Activated CD8-positive, alpha-beta T cell treated with anti-CD3 and anti-CD28 coated beads, Interleukin-2, amount 10 ng/mL, durations not matched to agents 7 days and 5 days (primary cell): ENCODE data around the gene STAU1. TPM values are rescaled to one million over a fixed set of nuclear protein-coding genes. Genes with fewer than 3 reads are reported as not detected.
"Not testable (repeated sequence)": the region's sequence is repeated elsewhere in the genome, so short reads cannot be mapped to it uniquely, and the experiment has no call there.

Source experiments
- ATAC-seq: fragments of 150-1000 bp; cut with Tn5 transposase; one replicate; pipeline ENCODE4 v1.10.0; 2021; ENCODE audit warnings: moderate library complexity
- CTCF ChIA-PET: fragments of 350-600 bp; sonication (Branson Sonifier 250); formaldehyde crosslinking; loops from one replicate; lab custom pipeline; 2021; ENCODE audit warnings: antibody characterized with exemption; lab: Charles Lee
- POLR2A ChIA-PET: fragments of 350-600 bp; sonication (Branson Sonifier 250); formaldehyde crosslinking; loops from one replicate; lab custom pipeline; 2021; ENCODE audit warnings: antibody characterized with exemption; lab: Charles Lee
- DNase-seq: peaks from one replicate; pipeline ENCODE4 v3.0.0-alpha.2; 2020
- H3K27ac Mint-ChIP-seq: one replicate; pipeline ENCODE4 v1.8.0; 2021; ENCODE audit warnings: mild to moderate bottlenecking, mixed read lengths
- H3K27me3 Mint-ChIP-seq: one replicate; pipeline ENCODE4 v1.8.0; 2021; ENCODE audit warnings: low read depth, mixed read lengths
- H3K36me3 Mint-ChIP-seq: one replicate; pipeline ENCODE4 v1.8.0; 2021; ENCODE audit warnings: low read depth, mixed read lengths
- H3K4me1 Mint-ChIP-seq: one replicate; pipeline ENCODE4 v1.8.0; 2021; ENCODE audit warnings: low read depth, mixed read lengths
- H3K4me3 Mint-ChIP-seq: one replicate; pipeline ENCODE4 v1.8.0; 2021; ENCODE audit warnings: mild to moderate bottlenecking, mixed read lengths
- H3K9me3 Mint-ChIP-seq: one replicate; pipeline ENCODE4 v1.8.0; 2022; ENCODE audit warnings: mixed read lengths; ENCODE audit not compliant: insufficient read depth
- total RNA-seq, 2 experiments: library from RNA; stranded (reverse); gene quantifications; one replicate each; pipeline ENCODE4 v1.2.3, GENCODE V29; 2021

Gene STAU1
- total RNA-seq, 2 experiments from 2014 or later: 42.5 to 46.5 TPM

DNA sequence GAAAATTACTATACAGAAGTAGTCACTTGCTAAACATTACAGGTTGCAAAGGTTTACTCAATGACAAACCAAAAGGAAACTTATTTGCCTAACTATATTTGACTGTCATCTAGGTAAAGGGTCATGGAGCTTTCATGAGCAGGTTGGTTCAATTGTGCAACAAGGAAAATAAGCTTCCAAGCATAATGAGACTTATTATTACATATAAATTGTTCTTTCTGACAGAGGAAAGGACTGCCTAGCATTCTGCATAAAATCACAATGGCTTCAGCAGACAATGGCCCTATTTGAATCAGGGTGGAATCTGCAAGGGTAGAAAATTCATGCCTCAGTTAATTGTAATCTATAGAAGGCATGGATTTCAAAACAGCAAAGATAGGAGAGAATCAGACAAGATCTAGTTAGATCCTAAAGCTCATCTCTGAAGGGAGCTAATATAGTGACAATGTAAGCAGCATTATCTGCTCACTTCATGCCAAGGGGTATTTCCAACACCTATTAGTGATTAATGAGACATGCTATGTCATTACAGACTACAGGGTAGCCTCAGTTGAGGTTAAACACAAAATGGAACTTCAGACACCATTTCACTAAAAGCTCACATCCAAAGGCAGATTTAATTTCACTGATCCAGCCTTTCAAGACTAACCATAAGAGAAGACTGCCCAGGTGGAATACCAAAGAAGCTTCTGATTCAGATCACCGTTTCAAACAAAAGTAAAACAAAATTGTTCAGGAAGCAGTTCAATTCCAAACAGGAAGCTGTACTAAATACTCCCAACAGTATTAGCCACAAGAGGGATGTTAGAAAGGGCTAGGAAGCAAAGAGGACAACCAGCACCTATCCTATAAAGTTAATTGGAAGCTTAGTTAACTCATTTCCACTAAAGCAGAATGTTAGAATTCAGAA lies 8.5 kb downstream of the STAU1 start:
- no peaks in the 10 kb centered on the region for H3K9me3 Mint-ChIP-seq
- ATAC-seq: no peak
- CTCF ChIA-PET: interaction anchor here (1.2 to 7.6 kb wide), 7 partner anchors 10 to 46 kb away, joined by 3 to 58 read pairs (median 4); no protein-coding TSS in a partner anchor
- DNase-seq: no peak
- peak overlapping the region; percentile 54 for H3K27ac Mint-ChIP-seq
- no peaks in the 10 kb centered on the region for H3K27me3 Mint-ChIP-seq
- H3K4me3 Mint-ChIP-seq: no peak overlapping the region
- peaks cover 53% of the 10 kb centered on the region for H3K4me1 Mint-ChIP-seq
- POLR2A ChIA-PET: interaction anchor here (0.6 to 1.2 kb wide), 2 partner anchors 23 to 41 kb away, joined by 3 read pairs; no protein-coding TSS in a partner anchor
- peaks cover 24% of the 10 kb centered on the region for H3K36me3 Mint-ChIP-seq

DNA sequence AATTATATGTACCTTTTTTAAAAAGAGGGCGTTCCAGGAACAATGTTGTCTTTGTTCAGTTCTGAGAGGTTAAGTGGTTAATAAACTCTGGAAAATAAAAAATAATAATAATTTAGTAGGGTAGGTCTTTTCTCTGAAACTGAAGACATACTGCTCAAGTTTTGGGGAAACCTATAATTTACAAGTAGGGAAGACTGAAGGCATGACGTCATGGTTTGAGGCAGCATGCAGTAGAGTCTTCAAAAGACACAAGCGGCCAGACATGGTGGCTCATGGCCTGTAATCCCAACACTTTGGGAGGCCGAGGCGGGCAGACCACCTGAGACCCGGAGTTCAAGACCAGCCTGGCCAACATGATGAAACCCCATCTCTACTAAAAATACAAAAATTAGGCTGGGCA lies 14.0 kb downstream of the STAU1 start:
- Mint-ChIP-seq H3K27me3 (no peaks in the 10 kb centered on the region), H3K27ac (no peak overlapping the region)
- ATAC-seq: no peak

DNA sequence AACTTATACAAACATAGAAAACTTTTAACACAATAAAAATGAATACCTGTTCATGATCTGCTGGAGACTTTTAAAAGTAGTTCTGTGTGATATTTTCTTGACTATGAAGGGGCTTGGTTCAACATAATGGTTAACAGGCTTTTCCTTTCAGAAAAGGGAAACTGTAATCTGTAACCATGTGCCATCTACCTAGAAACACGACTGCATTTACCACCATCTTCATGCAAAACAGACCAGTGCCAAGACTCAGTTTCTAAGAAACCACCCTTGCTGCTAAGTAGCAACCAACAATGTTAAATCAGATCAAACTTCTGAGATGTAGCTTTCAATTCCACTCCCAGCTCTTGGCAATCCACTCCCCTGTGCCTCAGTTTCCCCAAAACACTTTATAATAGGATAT lies 15.7 kb downstream of the STAU1 start:
- DNase-seq: no peak
- ChIA-PET POLR2A (interaction anchor here (1.7 kb wide), 1 partner anchor 15 kb away, joined by 5 read pairs; no protein-coding TSS in a partner anchor), CTCF (interaction anchor here (0.8 to 1.2 kb wide), 3 partner anchors 14 to 45 kb away, joined by 3 to 4 read pairs (median 3); no protein-coding TSS in a partner anchor)
- H3K27ac Mint-ChIP-seq: peak overlapping the region; percentile 30
- no peaks in the 10 kb centered on the region for H3K9me3 Mint-ChIP-seq
- no peak overlapping the region for H3K4me3 Mint-ChIP-seq
- H3K36me3 Mint-ChIP-seq: peaks cover 41% of the 10 kb centered on the region
- H3K4me1 Mint-ChIP-seq: peaks cover 46% of the 10 kb centered on the region
- no peaks in the 10 kb centered on the region for H3K27me3 Mint-ChIP-seq
- ATAC-seq: peak; percentile 37

More for the DNA sequence above, 14.0 kb downstream of the STAU1 start:
- peaks cover 39% of the 10 kb centered on the region for H3K4me1 Mint-ChIP-seq
- no peak for DNase-seq
- peaks cover 43% of the 10 kb centered on the region for H3K36me3 Mint-ChIP-seq
- no peaks in the 10 kb centered on the region for H3K9me3 Mint-ChIP-seq
- ChIA-PET CTCF (interaction anchor here (0.8 to 1.3 kb wide), 2 partner anchors 43 to 97 kb away, joined by 3 to 5 read pairs; no protein-coding TSS in a partner anchor), POLR2A (no interaction called here)
- no peak overlapping the region for H3K4me3 Mint-ChIP-seq

DNA sequence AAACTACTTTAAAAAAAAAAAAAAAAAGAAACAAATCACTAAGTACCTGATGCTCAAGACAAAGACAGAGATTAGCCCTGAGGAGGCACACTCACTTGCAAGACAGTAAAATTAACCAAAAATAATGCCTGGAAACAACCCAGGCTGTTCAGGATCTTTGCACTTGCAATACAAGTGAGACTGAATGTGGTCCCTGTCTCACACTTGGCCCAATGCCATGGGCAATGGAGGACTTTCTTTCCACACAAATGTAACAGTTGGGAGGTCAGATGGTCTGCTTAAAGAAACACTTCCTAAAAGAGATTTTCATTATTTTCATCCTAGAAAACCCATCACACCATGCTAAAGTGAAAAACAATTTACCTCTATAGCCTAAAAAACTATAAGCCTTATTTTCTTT lies 16.2 kb downstream of the STAU1 start:
- Mint-ChIP-seq H3K27me3 (no peaks in the 10 kb centered on the region), H3K36me3 (peaks cover 42% of the 10 kb centered on the region), H3K27ac (no peak overlapping the region), H3K4me1 (peaks cover 51% of the 10 kb centered on the region), H3K9me3 (no peaks in the 10 kb centered on the region), H3K4me3 (no peak overlapping the region)
- ATAC-seq: no peak
- no peak for DNase-seq
- CTCF ChIA-PET: interaction anchor here (0.8 kb wide), 1 partner anchor 46 kb away, joined by 3 read pairs; no protein-coding TSS in a partner anchor
- POLR2A ChIA-PET: interaction anchor here (1.7 kb wide), 1 partner anchor 15 kb away, joined by 5 read pairs; no protein-coding TSS in a partner anchor

DNA sequence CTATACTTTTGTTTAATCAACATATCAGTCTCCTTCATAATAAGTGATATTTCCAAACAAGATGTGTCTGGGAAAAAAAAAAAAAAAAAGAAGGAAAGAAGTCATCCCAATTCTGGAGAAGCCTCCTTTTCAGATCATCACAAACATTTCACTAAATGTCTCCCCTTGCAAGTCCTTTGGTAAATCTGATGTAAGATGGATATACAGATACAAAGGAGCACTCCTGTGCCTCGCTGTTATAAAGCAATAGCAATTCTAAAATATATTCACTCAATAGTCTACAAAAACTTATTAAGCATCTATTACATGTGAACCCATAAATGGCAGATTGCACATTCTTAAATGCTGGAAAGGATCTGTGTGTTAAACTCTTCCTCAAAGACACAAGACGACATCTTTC lies 17.4 kb downstream of the STAU1 start:
- CTCF ChIA-PET: no interaction called here
- POLR2A ChIA-PET: no interaction called here
- no peak overlapping the region for H3K4me3 Mint-ChIP-seq
- H3K9me3 Mint-ChIP-seq: no peaks in the 10 kb centered on the region
- H3K36me3 Mint-ChIP-seq: peaks cover 42% of the 10 kb centered on the region
- no peak for DNase-seq
- peaks cover 62% of the 10 kb centered on the region for H3K4me1 Mint-ChIP-seq
- no peak for ATAC-seq
- no peaks in the 10 kb centered on the region for H3K27me3 Mint-ChIP-seq
- no peak overlapping the region for H3K27ac Mint-ChIP-seq

DNA sequence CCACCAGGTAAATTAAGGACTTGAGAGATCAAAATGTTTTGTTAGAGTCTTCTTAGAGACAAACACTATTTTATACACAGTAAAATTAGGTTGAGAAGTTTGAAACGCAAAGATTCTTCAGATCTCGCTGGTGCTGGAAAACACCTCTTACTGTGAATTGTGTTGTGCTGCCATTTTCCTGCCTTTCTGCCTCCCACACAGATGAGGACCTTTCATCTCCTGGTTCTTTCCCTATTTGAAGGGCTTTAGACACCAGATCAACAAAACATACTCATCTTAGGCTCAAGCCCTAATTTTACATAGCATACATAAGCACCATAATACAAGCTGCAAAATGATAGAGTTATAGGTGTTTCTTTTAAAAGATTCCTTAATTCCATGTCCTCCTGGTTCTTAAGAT lies 18.6 kb downstream of the STAU1 start:
- H3K4me3 Mint-ChIP-seq: no peak overlapping the region
- no peak overlapping the region for H3K27ac Mint-ChIP-seq
- H3K27me3 Mint-ChIP-seq: no peaks in the 10 kb centered on the region
- H3K36me3 Mint-ChIP-seq: peaks cover 43% of the 10 kb centered on the region
- no peaks in the 10 kb centered on the region for H3K9me3 Mint-ChIP-seq
- CTCF ChIA-PET: no interaction called here
- DNase-seq (no peak), ATAC-seq (no peak)
- POLR2A ChIA-PET: no interaction called here
- peaks cover 64% of the 10 kb centered on the region for H3K4me1 Mint-ChIP-seq

DNA sequence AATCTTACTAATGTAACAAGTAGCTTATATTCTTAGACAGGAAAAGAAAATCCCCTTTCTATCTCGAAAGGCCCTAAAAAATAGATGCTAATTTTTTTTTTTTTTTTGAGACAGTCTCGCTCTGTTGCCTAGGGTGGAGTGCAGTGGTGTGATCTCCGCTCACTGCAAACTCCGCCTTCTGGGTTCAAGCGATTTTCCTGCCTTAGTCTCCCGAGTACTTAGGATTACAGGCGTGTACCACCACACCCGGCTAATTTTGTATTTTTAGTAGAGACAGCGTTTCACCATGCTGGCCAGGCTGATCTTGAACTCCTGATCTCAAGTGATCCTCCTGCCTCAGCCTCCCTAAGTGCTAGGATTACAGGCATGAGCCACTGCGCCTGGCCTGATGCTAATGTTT lies 19.3 kb downstream of the STAU1 start:
- not testable (repeated sequence) for H3K27me3 Mint-ChIP-seq, H3K27ac Mint-ChIP-seq, H3K4me3 Mint-ChIP-seq, ATAC-seq, H3K9me3 Mint-ChIP-seq, DNase-seq
- ChIA-PET POLR2A (interaction anchor here (3.6 kb wide), 1 partner anchor 19 kb away, joined by 18 read pairs; the partner anchor contains the start of gene STAU1), CTCF (interaction anchor here (6.5 kb wide), 1 partner anchor 36 kb away, joined by 31 read pairs; no protein-coding TSS in a partner anchor)
- Mint-ChIP-seq H3K4me1 (peaks cover 62% of the 10 kb centered on the region), H3K36me3 (peaks cover 43% of the 10 kb centered on the region)

DNA sequence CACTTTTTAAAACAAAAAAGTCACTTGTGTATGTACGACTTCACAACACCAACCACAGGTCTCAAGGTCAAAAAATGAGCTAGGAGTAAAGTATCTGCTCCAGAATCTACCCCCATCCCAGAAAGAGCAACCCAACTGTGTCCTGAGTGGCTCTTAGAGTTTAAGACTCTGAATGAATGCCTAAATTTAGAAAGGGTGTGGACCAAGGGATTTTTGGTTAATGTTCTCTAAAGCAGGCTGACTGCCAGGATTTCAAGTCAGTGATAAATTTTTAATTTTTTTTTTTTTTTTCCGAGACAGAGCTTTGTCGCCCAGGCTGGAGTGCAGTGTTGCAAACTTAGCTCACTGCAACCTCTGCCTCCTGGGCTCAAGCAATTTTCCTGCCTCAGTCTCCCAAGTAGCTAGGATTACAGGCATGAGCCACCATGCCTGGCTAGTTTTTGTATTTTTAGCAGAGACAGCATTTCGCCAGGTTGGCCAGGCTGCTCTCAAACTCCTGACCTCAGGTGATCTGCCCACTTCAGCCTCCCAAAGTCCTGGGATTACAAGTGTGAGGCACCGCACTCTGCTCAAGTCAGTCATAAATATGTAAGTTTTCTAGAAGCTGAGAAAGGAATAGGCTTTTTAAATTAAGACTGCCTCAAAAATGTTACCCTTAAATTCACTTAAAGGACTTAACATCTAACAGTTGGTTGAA lies 20.2 kb downstream of the STAU1 start:
- ATAC-seq (no peak), DNase-seq (no peak)
- H3K9me3 Mint-ChIP-seq: no peaks in the 10 kb centered on the region
- H3K4me3 Mint-ChIP-seq: peak overlapping the region; percentile 47
- H3K27me3 Mint-ChIP-seq: no peaks in the 10 kb centered on the region
- POLR2A ChIA-PET: interaction anchor here (1.8 to 3.6 kb wide), 2 partner anchors 17 to 19 kb away, joined by 7 to 18 read pairs; partner anchors contain the start of gene STAU1
- peaks cover 55% of the 10 kb centered on the region for H3K4me1 Mint-ChIP-seq
- CTCF ChIA-PET: interaction anchor here (1.2 to 6.5 kb wide), 4 partner anchors 12 to 49 kb away, joined by 3 to 33 read pairs (median 22); no protein-coding TSS in a partner anchor
- peak overlapping the region; percentile 84 for H3K27ac Mint-ChIP-seq
- H3K36me3 Mint-ChIP-seq: peaks cover 38% of the 10 kb centered on the region

DNA sequence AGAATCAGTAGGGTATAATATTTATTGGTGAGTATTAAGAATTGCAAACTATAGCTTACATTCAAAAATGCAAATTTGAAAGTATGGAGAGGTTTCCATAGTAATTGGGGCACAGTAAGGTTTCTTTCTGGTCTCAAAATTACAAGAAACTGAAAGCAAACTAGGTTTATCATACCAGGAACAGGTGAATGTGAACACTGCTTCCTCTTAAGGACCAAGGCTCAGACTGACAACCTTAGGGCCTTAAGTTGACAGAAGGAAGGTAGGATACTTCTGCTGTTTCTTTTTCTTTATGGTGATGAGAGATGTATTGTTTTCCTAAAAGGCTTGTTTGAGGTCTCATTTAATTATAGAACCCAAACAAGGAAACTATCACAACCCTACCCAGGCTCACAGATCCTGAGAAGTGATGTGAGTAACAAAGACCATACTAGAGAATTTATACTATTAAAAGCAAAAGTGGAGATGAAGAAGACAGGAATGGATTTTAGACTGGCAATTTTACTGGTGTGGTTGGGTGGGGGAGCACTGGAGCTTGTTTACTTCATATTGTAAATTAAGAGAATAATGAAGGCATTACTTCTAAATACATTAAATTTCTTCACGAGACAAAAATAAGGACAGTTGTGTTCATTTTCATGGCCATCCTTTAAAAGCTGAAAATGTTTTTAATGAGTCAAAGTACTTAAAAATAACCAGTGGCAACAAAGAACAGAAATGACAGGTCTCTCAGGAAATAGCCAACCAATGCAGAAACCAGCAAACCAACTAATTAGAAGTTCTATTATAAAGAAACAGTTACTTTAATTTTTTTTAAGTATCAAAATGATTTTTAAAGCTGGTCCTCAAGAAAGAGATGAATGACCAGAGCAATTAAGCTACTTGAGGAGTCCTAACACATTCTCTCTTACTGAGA lies 21.3 kb downstream of the STAU1 start:
- no peaks in the 10 kb centered on the region for H3K9me3 Mint-ChIP-seq
- CTCF ChIA-PET: interaction anchor here (0.9 to 6.5 kb wide), 11 partner anchors 10 to 52 kb away, joined by 3 to 33 read pairs (median 4); partner anchors contain the start of gene DDX27

DNA sequence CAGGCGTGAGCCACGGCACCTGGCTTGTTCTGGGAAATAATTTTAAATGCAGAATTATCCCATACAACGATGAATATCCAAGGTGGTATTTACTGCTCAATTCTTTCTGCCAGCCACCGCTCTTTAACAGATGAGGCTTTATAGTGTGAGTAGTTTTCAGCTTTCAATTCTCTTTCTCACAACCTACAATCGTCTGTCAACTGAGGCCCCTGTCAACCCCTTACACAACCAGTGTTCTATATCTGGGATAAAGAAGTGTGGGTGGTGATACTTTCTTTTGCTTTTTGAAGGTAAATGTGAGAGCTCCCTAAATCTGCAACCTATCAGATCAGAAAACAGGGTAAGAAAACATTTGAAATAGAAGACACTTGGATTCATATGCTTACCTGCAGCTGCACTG lies 22.5 kb downstream of the STAU1 start:
- Mint-ChIP-seq H3K27ac (peak overlapping the region; percentile 84), H3K27me3 (no peaks in the 10 kb centered on the region), H3K4me1 (peaks cover 52% of the 10 kb centered on the region), H3K4me3 (no peak overlapping the region), H3K36me3 (peaks cover 36% of the 10 kb centered on the region), H3K9me3 (no peaks in the 10 kb centered on the region)
- CTCF ChIA-PET: interaction anchor here (0.9 to 6.5 kb wide), 5 partner anchors 17 to 51 kb away, joined by 3 to 33 read pairs (median 4); no protein-coding TSS in a partner anchor
- POLR2A ChIA-PET: interaction anchor here (0.6 to 3.6 kb wide), 4 partner anchors 11 to 75 kb away, joined by 3 to 18 read pairs (median 8); partner anchors contain the start of gene STAU1
- no peak for DNase-seq
- no peak for ATAC-seq

More for the DNA sequence above, 21.3 kb downstream of the STAU1 start:
- POLR2A ChIA-PET: interaction anchor here (0.7 to 3.6 kb wide), 5 partner anchors 15 to 53 kb away, joined by 3 to 18 read pairs (median 7); partner anchors contain the start of genes DDX27 and STAU1
- Mint-ChIP-seq H3K4me1 (peaks cover 50% of the 10 kb centered on the region), H3K4me3 (peak overlapping the region; percentile 49), H3K36me3 (peaks cover 34% of the 10 kb centered on the region), H3K27ac (peak overlapping the region; percentile 84), H3K27me3 (no peaks in the 10 kb centered on the region)
- peak; percentile 85 for ATAC-seq
- DNase-seq: no peak
